Panc1 (cell line): ENCODE measurements around the gene PTH2. TPM values are rescaled to one million over a fixed set of nuclear protein-coding genes. Genes with fewer than 3 reads are reported as not detected.
"Not testable (repeated sequence)": the region's sequence is repeated elsewhere in the genome, so short reads cannot be mapped to it uniquely, and the experiment has no call there.

Experiments used
- ATAC-seq: fragments of 200-7000 bp; cut with Tn5 transposase; 2 replicates; pipeline ENCODE4 v1.9.1; 2020; ENCODE audit warnings: mild to moderate bottlenecking, moderate library complexity
- BruUV-seq: library from RNA; stranded (reverse); fragments of 400-500 nt; replicated peaks from 2 replicates; lab custom pipeline; 2021; lab: Mats Ljungman, UMichigan
- CTCF ChIA-PET: fragments of 300-600 bp; sonication (Branson Sonifier 250); formaldehyde crosslinking; loops from one replicate; lab custom pipeline; 2022; ENCODE audit warnings: antibody characterized with exemption; lab: Charles Lee
- POLR2A ChIA-PET: fragments of 300-600 bp; sonication (Branson Sonifier 250); formaldehyde crosslinking; loops from one replicate; lab custom pipeline; 2022; ENCODE audit warnings: antibody characterized with exemption; lab: Charles Lee
- DNase-seq: peaks from one replicate; pipeline ENCODE4 v3.0.0-alpha.2; 2010; ENCODE audit warnings: low read depth, low spot score
- H3K27ac ChIP-seq: 2 replicates; pipeline ENCODE4 v1.5.1; 2011; ENCODE audit warnings: mild to moderate bottlenecking, low read length, inconsistent platforms
- H3K27me3 ChIP-seq: fragments of 200-500 bp; sonication (Bioruptor generic); 2 replicates; pipeline ENCODE4 v1.6.0; 2014; ENCODE audit warnings: low read length, inconsistent platforms; ENCODE audit not compliant: control insufficient read depth, insufficient read depth
- H3K36me3 ChIP-seq: fragments of 200-500 bp; sonication (Bioruptor generic); 2 replicates; pipeline ENCODE4 v1.5.1; 2014; ENCODE audit warnings: inconsistent platforms, mild to moderate bottlenecking, low read length, moderate library complexity; ENCODE audit not compliant: control insufficient read depth, insufficient read depth
- H3K4me1 ChIP-seq: 2 replicates; pipeline ENCODE4 v1.5.1; 2011; ENCODE audit warnings: inconsistent platforms, mild to moderate bottlenecking, low read length, moderate library complexity; ENCODE audit not compliant: control insufficient read depth, insufficient read depth
- H3K4me3 ChIP-seq, 2 experiments: 2 replicates each; pipeline ENCODE4 v1.5.1; 2011 to 2012; ENCODE audit warnings: low read depth in 2 of 2, low read length in 2 of 2, mild to moderate bottlenecking in 2 of 2, inconsistent platforms in 1 of 2, moderate library complexity in 1 of 2
- H3K9me3 ChIP-seq: fragments of 200-500 bp; sonication (Bioruptor generic); 2 replicates; pipeline ENCODE4 v1.5.1; 2014; ENCODE audit warnings: low read depth, mild to moderate bottlenecking, inconsistent platforms, low read length, moderate library complexity; ENCODE audit not compliant: control insufficient read depth, insufficient read depth
- POLR2AphosphoS5 ChIP-seq: IDR thresholded peaks from 2 replicates; pipeline ENCODE4 v1.6.1; 2012; ENCODE audit warnings: mild to moderate bottlenecking, low read depth, low read length, moderate library complexity
- SIN3A ChIP-seq: IDR thresholded peaks from 2 replicates; pipeline ENCODE4 v1.6.1; 2012; ENCODE audit warnings: low read depth, mild to moderate bottlenecking, low read length, moderate library complexity, borderline replicate concordance; ENCODE audit not compliant: insufficient read depth
- TCF7L2 ChIP-seq: IDR thresholded peaks from 2 replicates; pipeline ENCODE4 v1.6.1; 2011; ENCODE audit warnings: mild to moderate bottlenecking, low read depth, low read length, inconsistent platforms
- in situ Hi-C: cut with HindIII; loops from 2 replicates; pipeline ENCODE4 v1.10.0; 2016; ENCODE audit warnings: low sequenced_read_pairs, low pct_unique_long_range_greater_than_20kb
- intact Hi-C: fragments of 100-400 bp; cut with micrococcal nuclease; formaldehyde crosslinking; loops from one replicate; pipeline ENCODE4 v1.10.0; 2022; ENCODE audit not compliant: unreplicated experiment
- total RNA-seq: library from RNA; stranded (reverse); gene quantifications from one replicate; pipeline ENCODE4 v1.2.1, GENCODE V29; 2021; ENCODE audit not compliant: unreplicated experiment
- TF ChIP-seq, protein P1 (sequence below): fragments of 450-650 bp; IDR thresholded peaks from 2 replicates; pipeline ENCODE4 v1.5.1; 2017; ENCODE audit warnings: mild to moderate bottlenecking
- TF ChIP-seq, protein P2 (sequence below), 2 experiments: IDR thresholded peaks; 2 replicates each; pipeline ENCODE4 v1.6.1; 2011 to 2012; ENCODE audit warnings: low read depth in 2 of 2, control low read depth in 1 of 2, low read length in 1 of 2, mild to moderate bottlenecking in 1 of 2, moderate library complexity in 1 of 2; ENCODE audit not compliant: insufficient read depth in 1 of 2

Gene PTH2
- total RNA-seq, 1 experiment from 2014 or later: not detected

DNA sequence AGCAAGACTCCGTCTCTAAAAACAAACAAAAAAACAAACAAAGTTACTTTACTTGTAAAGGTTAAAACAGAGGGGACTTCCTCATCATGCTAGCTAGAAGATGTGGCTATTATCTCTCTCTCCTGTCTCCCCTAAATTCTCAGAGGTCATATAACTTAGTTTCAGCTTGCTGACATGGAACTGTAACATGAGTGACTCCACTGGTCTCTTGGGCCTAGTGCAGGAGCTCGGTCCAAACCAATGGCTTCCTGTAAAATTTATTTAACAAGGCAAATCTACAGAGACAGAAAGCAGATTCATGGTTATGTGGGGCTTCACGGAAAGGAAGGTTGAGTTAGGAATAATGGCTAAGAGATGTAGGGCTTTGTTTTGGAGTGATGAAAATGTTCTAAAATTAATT lies 44.7 kb downstream of the PTH2 start:
- Histone ChIP-seq H3K4me3 (no peak overlapping the region), H3K9me3 (peaks cover 8% of the 10 kb centered on the region; the same call in 1 of the 2 replicates), H3K4me1 (no peaks in the 10 kb centered on the region), H3K27me3 (no peaks in the 10 kb centered on the region), H3K27ac (no peak overlapping the region), H3K36me3 (no peaks in the 10 kb centered on the region)
- ChIA-PET CTCF (no interaction called here), POLR2A (no interaction called here)
- TF ChIP-seq POLR2AphosphoS5: no peak
- TF ChIP-seq, protein P1, sequence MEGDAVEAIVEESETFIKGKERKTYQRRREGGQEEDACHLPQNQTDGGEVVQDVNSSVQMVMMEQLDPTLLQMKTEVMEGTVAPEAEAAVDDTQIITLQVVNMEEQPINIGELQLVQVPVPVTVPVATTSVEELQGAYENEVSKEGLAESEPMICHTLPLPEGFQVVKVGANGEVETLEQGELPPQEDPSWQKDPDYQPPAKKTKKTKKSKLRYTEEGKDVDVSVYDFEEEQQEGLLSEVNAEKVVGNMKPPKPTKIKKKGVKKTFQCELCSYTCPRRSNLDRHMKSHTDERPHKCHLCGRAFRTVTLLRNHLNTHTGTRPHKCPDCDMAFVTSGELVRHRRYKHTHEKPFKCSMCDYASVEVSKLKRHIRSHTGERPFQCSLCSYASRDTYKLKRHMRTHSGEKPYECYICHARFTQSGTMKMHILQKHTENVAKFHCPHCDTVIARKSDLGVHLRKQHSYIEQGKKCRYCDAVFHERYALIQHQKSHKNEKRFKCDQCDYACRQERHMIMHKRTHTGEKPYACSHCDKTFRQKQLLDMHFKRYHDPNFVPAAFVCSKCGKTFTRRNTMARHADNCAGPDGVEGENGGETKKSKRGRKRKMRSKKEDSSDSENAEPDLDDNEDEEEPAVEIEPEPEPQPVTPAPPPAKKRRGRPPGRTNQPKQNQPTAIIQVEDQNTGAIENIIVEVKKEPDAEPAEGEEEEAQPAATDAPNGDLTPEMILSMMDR: no peak
- TF ChIP-seq SIN3A: no peak
- TF ChIP-seq, protein P2, sequence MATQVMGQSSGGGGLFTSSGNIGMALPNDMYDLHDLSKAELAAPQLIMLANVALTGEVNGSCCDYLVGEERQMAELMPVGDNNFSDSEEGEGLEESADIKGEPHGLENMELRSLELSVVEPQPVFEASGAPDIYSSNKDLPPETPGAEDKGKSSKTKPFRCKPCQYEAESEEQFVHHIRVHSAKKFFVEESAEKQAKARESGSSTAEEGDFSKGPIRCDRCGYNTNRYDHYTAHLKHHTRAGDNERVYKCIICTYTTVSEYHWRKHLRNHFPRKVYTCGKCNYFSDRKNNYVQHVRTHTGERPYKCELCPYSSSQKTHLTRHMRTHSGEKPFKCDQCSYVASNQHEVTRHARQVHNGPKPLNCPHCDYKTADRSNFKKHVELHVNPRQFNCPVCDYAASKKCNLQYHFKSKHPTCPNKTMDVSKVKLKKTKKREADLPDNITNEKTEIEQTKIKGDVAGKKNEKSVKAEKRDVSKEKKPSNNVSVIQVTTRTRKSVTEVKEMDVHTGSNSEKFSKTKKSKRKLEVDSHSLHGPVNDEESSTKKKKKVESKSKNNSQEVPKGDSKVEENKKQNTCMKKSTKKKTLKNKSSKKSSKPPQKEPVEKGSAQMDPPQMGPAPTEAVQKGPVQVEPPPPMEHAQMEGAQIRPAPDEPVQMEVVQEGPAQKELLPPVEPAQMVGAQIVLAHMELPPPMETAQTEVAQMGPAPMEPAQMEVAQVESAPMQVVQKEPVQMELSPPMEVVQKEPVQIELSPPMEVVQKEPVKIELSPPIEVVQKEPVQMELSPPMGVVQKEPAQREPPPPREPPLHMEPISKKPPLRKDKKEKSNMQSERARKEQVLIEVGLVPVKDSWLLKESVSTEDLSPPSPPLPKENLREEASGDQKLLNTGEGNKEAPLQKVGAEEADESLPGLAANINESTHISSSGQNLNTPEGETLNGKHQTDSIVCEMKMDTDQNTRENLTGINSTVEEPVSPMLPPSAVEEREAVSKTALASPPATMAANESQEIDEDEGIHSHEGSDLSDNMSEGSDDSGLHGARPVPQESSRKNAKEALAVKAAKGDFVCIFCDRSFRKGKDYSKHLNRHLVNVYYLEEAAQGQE (IDR thresholded peaks at IDR 0.05; ENCODE audit: insufficient read depth in 1 of 2, low read depth in 2 of 2, low read length in 1 of 2): no peak
- TF ChIP-seq TCF7L2: no peak
- no peak for DNase-seq
- in situ Hi-C loops: no loop called here
- no TSS peak for BruUV-seq
- no peak for ATAC-seq
- intact Hi-C loops: no loop called here

DNA sequence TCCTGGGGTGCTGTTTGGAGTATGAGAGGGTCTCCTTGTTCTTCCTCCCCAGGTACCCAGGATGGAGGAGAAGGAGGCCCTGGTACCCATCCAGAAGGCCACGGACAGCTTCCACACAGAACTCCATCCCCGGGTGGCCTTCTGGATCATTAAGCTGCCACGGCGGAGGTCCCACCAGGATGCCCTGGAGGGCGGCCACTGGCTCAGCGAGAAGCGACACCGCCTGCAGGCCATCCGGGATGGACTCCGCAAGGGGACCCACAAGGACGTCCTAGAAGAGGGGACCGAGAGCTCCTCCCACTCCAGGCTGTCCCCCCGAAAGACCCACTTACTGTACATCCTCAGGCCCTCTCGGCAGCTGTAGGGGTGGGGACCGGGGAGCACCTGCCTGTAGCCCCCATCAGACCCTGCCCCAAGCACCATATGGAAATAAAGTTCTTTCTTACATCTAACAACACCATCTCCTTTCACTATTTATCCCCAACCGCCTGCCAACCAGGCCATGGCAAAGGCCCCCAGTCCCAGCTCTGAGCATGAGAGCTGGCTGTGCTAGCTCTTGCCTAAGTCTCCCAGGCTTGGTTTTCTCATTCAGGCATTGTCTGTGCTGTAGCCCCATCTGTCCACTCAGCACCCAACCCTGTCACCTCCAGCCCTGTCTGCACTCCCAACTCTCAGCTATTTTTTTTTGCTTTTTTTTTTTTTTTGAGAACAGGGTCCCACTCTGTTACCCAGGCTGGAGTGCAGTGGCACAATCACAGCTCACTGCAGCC lies 48.4 kb downstream of the PTH2 start:
- POLR2A ChIA-PET: no interaction called here
- ATAC-seq (no peak), DNase-seq (no peak)
- no TSS peak for BruUV-seq
- H3K9me3 ChIP-seq: no peaks in the 10 kb centered on the region
- in situ Hi-C loops (no loop called here), intact Hi-C loops (no loop called here)
- H3K4me1 ChIP-seq: no peaks in the 10 kb centered on the region
- TF ChIP-seq TCF7L2: no peak
- TF ChIP-seq, protein P2 (IDR thresholded peaks at IDR 0.05; ENCODE audit: insufficient read depth in 1 of 2, low read depth in 2 of 2, low read length in 1 of 2): no peak
- TF ChIP-seq, protein P1: no peak
- no peak for TF ChIP-seq POLR2AphosphoS5
- TF ChIP-seq SIN3A: no peak
- CTCF ChIA-PET: interaction anchor here (0.6 kb wide), 1 partner anchor 69 kb away, joined by 10 read pairs; no protein-coding TSS in a partner anchor
- H3K27me3 ChIP-seq: no peaks in the 10 kb centered on the region
- H3K4me3 ChIP-seq: no peak overlapping the region
- no peaks in the 10 kb centered on the region for H3K36me3 ChIP-seq
- H3K27ac ChIP-seq: no peak overlapping the region

DNA sequence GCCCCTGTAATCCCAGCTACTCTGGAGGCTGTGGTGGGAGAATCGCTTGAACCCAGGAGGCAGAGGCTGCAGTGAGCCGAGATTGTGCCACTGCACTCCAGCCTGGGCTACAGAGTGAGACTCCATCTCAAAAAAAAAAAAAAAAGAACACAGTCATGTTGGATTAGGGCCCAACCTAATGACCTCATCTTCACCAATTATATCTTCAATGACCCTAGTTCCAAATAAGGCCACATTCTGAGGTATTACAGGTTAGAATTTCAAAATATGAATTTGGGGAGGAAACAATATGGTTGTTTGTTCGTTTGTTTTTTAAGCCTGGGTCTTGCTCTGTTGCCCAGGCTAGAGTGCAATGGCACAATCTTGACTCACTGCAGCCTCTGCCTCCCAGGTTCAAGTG lies 50.1 kb downstream of the PTH2 start:
- POLR2A ChIA-PET, DNase-seq, H3K36me3 ChIP-seq, in situ Hi-C loops, BruUV-seq, H3K27ac ChIP-seq, H3K4me1 ChIP-seq, H3K27me3 ChIP-seq, ATAC-seq, intact Hi-C loops, CTCF ChIA-PET, H3K9me3 ChIP-seq, H3K4me3 ChIP-seq: not testable (repeated sequence)
